Measurements from ENCODE around the gene PSME1. TPM values are rescaled to one million over a fixed set of nuclear protein-coding genes. Genes with fewer than 3 reads are reported as not detected.

Gene PSME1
- total and polyA plus RNA-seq, 2 of the 13 experiments (the other 11 are each of a cell fraction or from before 2014, with no cell fraction given): 159 to 608 TPM

DNA sequence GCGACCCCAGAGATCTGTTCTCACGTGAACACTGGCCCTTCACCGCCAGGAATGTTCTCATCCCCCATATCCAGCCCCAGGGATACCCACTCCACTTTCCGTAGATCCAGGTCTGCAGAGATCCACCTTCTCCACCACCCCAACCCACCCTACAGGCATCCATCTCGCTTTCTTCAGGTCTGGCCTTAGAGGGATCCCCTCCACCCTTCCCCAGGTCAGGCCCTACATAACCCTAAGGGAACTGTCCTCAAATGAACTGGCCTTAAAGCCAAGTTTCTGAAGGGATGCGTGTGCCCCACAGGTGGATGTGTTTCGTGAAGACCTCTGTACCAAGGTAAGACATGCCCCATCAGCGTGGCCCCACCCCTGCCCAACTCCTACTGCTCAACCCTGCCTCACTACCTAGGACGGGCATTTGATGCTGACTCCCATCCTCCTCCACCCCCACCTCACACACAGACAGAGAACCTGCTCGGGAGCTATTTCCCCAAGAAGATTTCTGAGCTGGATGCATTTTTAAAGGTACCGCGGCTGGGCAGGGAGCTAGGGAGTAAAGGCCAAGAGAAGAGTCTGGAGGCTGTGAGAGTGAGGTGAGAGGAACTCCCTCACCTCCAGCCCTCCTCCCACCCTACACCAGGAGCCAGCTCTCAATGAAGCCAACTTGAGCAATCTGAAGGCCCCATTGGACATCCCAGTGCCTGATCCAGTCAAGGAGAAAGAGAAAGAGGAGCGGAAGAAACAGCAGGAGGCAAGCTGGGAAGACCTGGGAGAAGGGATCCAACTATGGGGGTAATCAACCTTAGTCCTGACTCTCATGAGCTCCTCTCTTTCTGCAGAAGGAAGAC is 912 bp downstream of the PSME1 start (continued):
- TF ChIP-seq HOMEZ (CRISPR knock-in tag; IDR thresholded peaks at IDR 0.05; ENCODE audit: low read depth): no peak
- no peak for TF ChIP-seq NFKBIZ (CRISPR knock-in tag; IDR thresholded peaks at IDR 0.05)
- no peak for TF ChIP-seq ZSCAN30 (CRISPR knock-in tag; IDR thresholded peaks at IDR 0.05)
- no peak for TF ChIP-seq ZZZ3 (CRISPR knock-in tag; IDR thresholded peaks at IDR 0.05; ENCODE audit: borderline replicate concordance)
- TF ChIP-seq HDAC6 (IDR thresholded peaks at IDR 0.05; ENCODE audit: low read depth, low read length): no peak
- TF ChIP-seq, protein P1, sequence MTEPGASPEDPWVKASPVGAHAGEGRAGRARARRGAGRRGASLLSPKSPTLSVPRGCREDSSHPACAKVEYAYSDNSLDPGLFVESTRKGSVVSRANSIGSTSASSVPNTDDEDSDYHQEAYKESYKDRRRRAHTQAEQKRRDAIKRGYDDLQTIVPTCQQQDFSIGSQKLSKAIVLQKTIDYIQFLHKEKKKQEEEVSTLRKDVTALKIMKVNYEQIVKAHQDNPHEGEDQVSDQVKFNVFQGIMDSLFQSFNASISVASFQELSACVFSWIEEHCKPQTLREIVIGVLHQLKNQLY (CRISPR knock-in tag; IDR thresholded peaks at IDR 0.05): no peak
- no peak; the same call in 1 of the 2 replicates for TF ChIP-seq MTA1 (CRISPR knock-in tag; IDR thresholded peaks at IDR 0.05; ENCODE audit: borderline replicate concordance)
- no peak for TF ChIP-seq ZBTB42 (CRISPR knock-in tag; IDR thresholded peaks at IDR 0.05)
- TF ChIP-seq ZNF280B (CRISPR knock-in tag; IDR thresholded peaks at IDR 0.05; ENCODE audit: borderline replicate concordance): no peak
- TF ChIP-seq, protein P2, sequence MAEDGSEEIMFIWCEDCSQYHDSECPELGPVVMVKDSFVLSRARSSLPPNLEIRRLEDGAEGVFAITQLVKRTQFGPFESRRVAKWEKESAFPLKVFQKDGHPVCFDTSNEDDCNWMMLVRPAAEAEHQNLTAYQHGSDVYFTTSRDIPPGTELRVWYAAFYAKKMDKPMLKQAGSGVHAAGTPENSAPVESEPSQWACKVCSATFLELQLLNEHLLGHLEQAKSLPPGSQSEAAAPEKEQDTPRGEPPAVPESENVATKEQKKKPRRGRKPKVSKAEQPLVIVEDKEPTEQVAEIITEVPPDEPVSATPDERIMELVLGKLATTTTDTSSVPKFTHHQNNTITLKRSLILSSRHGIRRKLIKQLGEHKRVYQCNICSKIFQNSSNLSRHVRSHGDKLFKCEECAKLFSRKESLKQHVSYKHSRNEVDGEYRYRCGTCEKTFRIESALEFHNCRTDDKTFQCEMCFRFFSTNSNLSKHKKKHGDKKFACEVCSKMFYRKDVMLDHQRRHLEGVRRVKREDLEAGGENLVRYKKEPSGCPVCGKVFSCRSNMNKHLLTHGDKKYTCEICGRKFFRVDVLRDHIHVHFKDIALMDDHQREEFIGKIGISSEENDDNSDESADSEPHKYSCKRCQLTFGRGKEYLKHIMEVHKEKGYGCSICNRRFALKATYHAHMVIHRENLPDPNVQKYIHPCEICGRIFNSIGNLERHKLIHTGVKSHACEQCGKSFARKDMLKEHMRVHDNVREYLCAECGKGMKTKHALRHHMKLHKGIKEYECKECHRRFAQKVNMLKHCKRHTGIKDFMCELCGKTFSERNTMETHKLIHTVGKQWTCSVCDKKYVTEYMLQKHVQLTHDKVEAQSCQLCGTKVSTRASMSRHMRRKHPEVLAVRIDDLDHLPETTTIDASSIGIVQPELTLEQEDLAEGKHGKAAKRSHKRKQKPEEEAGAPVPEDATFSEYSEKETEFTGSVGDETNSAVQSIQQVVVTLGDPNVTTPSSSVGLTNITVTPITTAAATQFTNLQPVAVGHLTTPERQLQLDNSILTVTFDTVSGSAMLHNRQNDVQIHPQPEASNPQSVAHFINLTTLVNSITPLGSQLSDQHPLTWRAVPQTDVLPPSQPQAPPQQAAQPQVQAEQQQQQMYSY (CRISPR knock-in tag; IDR thresholded peaks at IDR 0.05): no peak
- no peak; the same call in 1 of the 2 replicates for TF ChIP-seq ETV6 (CRISPR knock-in tag; conservative IDR thresholded peaks at IDR 0.05)
- no peak for TF ChIP-seq MAFG (CRISPR knock-in tag; IDR thresholded peaks at IDR 0.05)
- TF ChIP-seq, protein P3, sequence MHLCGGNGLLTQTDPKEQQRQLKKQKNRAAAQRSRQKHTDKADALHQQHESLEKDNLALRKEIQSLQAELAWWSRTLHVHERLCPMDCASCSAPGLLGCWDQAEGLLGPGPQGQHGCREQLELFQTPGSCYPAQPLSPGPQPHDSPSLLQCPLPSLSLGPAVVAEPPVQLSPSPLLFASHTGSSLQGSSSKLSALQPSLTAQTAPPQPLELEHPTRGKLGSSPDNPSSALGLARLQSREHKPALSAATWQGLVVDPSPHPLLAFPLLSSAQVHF (CRISPR knock-in tag; IDR thresholded peaks at IDR 0.05): no peak
- no peak for TF ChIP-seq TRIM24 (CRISPR knock-in tag; IDR thresholded peaks at IDR 0.05)
- TF ChIP-seq ZNF710 (CRISPR knock-in tag; IDR thresholded peaks at IDR 0.05; ENCODE audit: borderline replicate concordance): no peak
- TF ChIP-seq HNRNPUL1 (IDR thresholded peaks at IDR 0.05; ENCODE audit: low read depth, low read length): no peak
- TF ChIP-seq ZFP36L1 (CRISPR knock-in tag; IDR thresholded peaks at IDR 0.05): no peak
- TF ChIP-seq MTA3 (CRISPR knock-in tag; IDR thresholded peaks at IDR 0.05): no peak
- TF ChIP-seq MTF2 (CRISPR knock-in tag; IDR thresholded peaks at IDR 0.05; ENCODE audit: borderline replicate concordance): no peak

Measured in HepG2 (cell line).